Testis (tissue), 2 donors: Measurements from ENCODE around the gene MTARC2.

Experiments
- POLR2A ChIP-seq: fragments of 450-650 bp; IDR thresholded peaks from one replicate; pipeline ENCODE4 v1.6.1; 2017; ENCODE audit warnings: antibody characterized with exemption, mild to moderate bottlenecking, moderate library complexity
- TF ChIP-seq, protein P1 (sequence below), 3 experiments: fragments of 450-650 bp in 2 of 3; fragments of 200-600 bp in 1 of 3; sonication (generic) in 1 of 3; IDR thresholded peaks; one replicate each; pipeline ENCODE4 v1.5.1; 2016 to 2019; ENCODE audit warnings: antibody characterized with exemption in 3 of 3, mild to moderate bottlenecking in 2 of 3, moderate library complexity in 1 of 3

DNA sequence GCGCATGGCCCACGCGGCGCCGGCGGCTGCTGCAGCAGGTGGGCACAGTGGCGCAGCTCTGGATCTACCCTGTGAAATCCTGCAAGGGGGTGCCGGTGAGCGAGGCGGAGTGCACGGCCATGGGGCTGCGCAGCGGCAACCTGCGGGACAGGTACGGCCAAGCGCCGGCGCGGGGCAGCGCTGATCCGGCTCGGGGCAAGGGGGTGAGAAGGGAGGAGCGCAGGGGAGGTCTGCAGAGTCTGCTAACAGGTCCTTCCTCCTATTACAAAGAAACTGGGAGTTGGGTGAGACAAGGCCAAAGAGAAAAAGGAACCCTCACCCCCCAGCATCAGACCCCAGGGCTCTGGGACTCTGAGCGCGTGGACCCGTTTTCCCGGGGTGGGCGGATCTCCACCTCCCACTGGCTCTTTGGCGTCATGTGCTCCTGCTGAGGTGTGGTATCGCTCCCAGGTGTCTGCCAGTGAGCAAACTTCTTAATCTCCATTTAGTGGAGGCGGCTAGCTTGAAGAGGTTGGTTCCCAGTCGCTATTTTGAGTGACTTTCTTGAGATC lies 39.0 kb downstream of the MTARC2 start:
- TF ChIP-seq, protein P1, sequence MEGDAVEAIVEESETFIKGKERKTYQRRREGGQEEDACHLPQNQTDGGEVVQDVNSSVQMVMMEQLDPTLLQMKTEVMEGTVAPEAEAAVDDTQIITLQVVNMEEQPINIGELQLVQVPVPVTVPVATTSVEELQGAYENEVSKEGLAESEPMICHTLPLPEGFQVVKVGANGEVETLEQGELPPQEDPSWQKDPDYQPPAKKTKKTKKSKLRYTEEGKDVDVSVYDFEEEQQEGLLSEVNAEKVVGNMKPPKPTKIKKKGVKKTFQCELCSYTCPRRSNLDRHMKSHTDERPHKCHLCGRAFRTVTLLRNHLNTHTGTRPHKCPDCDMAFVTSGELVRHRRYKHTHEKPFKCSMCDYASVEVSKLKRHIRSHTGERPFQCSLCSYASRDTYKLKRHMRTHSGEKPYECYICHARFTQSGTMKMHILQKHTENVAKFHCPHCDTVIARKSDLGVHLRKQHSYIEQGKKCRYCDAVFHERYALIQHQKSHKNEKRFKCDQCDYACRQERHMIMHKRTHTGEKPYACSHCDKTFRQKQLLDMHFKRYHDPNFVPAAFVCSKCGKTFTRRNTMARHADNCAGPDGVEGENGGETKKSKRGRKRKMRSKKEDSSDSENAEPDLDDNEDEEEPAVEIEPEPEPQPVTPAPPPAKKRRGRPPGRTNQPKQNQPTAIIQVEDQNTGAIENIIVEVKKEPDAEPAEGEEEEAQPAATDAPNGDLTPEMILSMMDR (IDR thresholded peaks at IDR 0.05) = no peak
- TF ChIP-seq POLR2A = no peak
